Lower leg skin (tissue), 4 donors: Measurements from ENCODE around the gene RPRM. TPM values are rescaled to one million over a fixed set of nuclear protein-coding genes. Genes with fewer than 3 reads are reported as not detected.

Experiments used
- DNase-seq, 2 donors: peaks; one replicate each; pipeline ENCODE4 v3.0.0-alpha.2; 2019; ENCODE audit warnings: low spot score in 2 of 2
- H3K4me3 ChIP-seq: fragments of 200-600 bp; sonication (generic); 2 replicates; pipeline ENCODE4 v1.5.1; 2017; ENCODE audit warnings: mild to moderate bottlenecking, low read depth; ENCODE audit not compliant: poor library complexity, severe bottlenecking
- POLR2A ChIP-seq, 2 donors: fragments of 450-650 bp; IDR thresholded peaks; one replicate each; pipeline ENCODE4 v1.6.1; 2016 to 2017; ENCODE audit warnings: antibody characterized with exemption in 2 of 2, mild to moderate bottlenecking in 1 of 2, moderate library complexity in 1 of 2
- WGBS, 2 donors: methylation state at CpG; one replicate each; pipeline ENCODE4 v1.1.5; 2018; 5-methylcytosine and 5-hydroxymethylcytosine counted together
- intact Hi-C: fragments of 100-400 bp; cut with DNase I; formaldehyde crosslinking; loops from one replicate; pipeline ENCODE4 v1.15.0; 2023; ENCODE audit warnings: low total_unique reads
- total RNA-seq, 4 donors: library from RNA; depleted of rRNA; stranded (reverse); fragments of >200 nt; gene quantifications; one replicate each; pipeline ENCODE4 v1.1.0, GENCODE V29; 2016
- TF ChIP-seq, protein P1 (sequence below), 3 donors: fragments of 450-650 bp; IDR thresholded peaks; one replicate each; pipeline ENCODE4 v1.5.1; 2016; ENCODE audit warnings: antibody characterized with exemption in 3 of 3, mild to moderate bottlenecking in 3 of 3, moderate library complexity in 2 of 3

The RPRM gene
- total RNA-seq, 4 donors from 2014 or later, result 0.51 to 1.0 (median 0.84) TPM; not detected in 1

- peak in 1 of 2 donors; percentile 83 for DNase-seq
- TF ChIP-seq POLR2A (IDR thresholded peaks at IDR 0.05), result no peak
- TF ChIP-seq, protein P1, sequence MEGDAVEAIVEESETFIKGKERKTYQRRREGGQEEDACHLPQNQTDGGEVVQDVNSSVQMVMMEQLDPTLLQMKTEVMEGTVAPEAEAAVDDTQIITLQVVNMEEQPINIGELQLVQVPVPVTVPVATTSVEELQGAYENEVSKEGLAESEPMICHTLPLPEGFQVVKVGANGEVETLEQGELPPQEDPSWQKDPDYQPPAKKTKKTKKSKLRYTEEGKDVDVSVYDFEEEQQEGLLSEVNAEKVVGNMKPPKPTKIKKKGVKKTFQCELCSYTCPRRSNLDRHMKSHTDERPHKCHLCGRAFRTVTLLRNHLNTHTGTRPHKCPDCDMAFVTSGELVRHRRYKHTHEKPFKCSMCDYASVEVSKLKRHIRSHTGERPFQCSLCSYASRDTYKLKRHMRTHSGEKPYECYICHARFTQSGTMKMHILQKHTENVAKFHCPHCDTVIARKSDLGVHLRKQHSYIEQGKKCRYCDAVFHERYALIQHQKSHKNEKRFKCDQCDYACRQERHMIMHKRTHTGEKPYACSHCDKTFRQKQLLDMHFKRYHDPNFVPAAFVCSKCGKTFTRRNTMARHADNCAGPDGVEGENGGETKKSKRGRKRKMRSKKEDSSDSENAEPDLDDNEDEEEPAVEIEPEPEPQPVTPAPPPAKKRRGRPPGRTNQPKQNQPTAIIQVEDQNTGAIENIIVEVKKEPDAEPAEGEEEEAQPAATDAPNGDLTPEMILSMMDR (IDR thresholded peaks at IDR 0.05), result no peak
- H3K4me3 ChIP-seq, result peak overlapping the region; percentile 27
- 2 to 5% methylated on average over 30 to 38 of the region's 38 CpGs for WGBS, 2 donors
- intact Hi-C loops, result loop anchor here (10.0 kb wide), 1 partner anchor 553 kb away; no protein-coding TSS in a partner anchor
These were observed 800 bp downstream of the RPRM start for GRCh38 chr2:153477636-153478288.

GRCh38 chr2:153476816-153477635 lies 1.5 kb downstream of the RPRM start:
- no peak for TF ChIP-seq POLR2A (IDR thresholded peaks at IDR 0.05)
- TF ChIP-seq, protein P1 (IDR thresholded peaks at IDR 0.05), result no peak
- intact Hi-C loops, result loop anchor here (10.0 kb wide), 1 partner anchor 552 kb away; no protein-coding TSS in a partner anchor
- WGBS, 2 donors, result 1 to 2% methylated on average over 38 of the region's 38 CpGs
- DNase-seq, result peak in 1 of 2 donors; percentile 83
- H3K4me3 ChIP-seq, result no peak overlapping the region

- DNase-seq, result no peak
- TF ChIP-seq POLR2A (IDR thresholded peaks at IDR 0.05), result no peak
- TF ChIP-seq, protein P1 (IDR thresholded peaks at IDR 0.05), result no peak
- intact Hi-C loops, result loop anchor here (10.0 kb wide), 1 partner anchor 552 kb away; no protein-coding TSS in a partner anchor
- H3K4me3 ChIP-seq, result no peak overlapping the region
- WGBS, 2 donors, result 6 to 8% methylated on average over 7 of the region's 7 CpGs
These were observed 2.1 kb downstream of the RPRM start for GRCh38 chr2:153476491-153476815.

- H3K4me3 ChIP-seq, result no peak overlapping the region
- TF ChIP-seq, protein P1 (IDR thresholded peaks at IDR 0.05), result no peak
- no peak for TF ChIP-seq POLR2A (IDR thresholded peaks at IDR 0.05)
- WGBS, 2 donors, result 43 to 49% methylated on average over 2 of the region's 2 CpGs
- no peak for DNase-seq
- intact Hi-C loops, result loop anchor here (10.0 kb wide), 1 partner anchor 550 kb away; no protein-coding TSS in a partner anchor
These were observed 3.6 kb downstream of the RPRM start for GRCh38 chr2:153474876-153475435.

- 47 to 69% methylated on average over 1 of the region's 1 CpG for WGBS, 2 donors
- H3K4me3 ChIP-seq, result no peak overlapping the region
- no peak for DNase-seq
- intact Hi-C loops, result loop anchor here (10.0 kb wide), 1 partner anchor 550 kb away; no protein-coding TSS in a partner anchor
- TF ChIP-seq, protein P1 (IDR thresholded peaks at IDR 0.05), result no peak
- TF ChIP-seq POLR2A (IDR thresholded peaks at IDR 0.05), result no peak
These were observed 4.2 kb downstream of the RPRM start for GRCh38 chr2:153474407-153474806.
